Prostate gland (tissue), 2 donors: ENCODE measurements around the gene NCAM1. TPM values are rescaled to one million over a fixed set of nuclear protein-coding genes. Genes with fewer than 3 reads are reported as not detected.

ENCODE experiments used
- DNase-seq: peaks from one replicate; pipeline ENCODE4 v3.0.0-alpha.2; 2019; ENCODE audit warnings: low spot score
- H3K27ac ChIP-seq, 2 donors: fragments of 200-600 bp; sonication (generic); 2 replicates each; pipeline ENCODE4 v1.5.1; 2017 to 2019
- H3K27me3 ChIP-seq: fragments of 200-600 bp; sonication (generic); replicated peaks from 2 replicates; pipeline ENCODE4 v1.5.1; 2019; ENCODE audit not compliant: insufficient read depth
- H3K36me3 ChIP-seq, 2 donors: fragments of 200-600 bp; sonication (generic); 1 replicate in 1 of 2; 2 replicates in 1 of 2; pipeline versions ENCODE4 v1.5.1 to v1.8.1; 2017 to 2019
- H3K4me1 ChIP-seq: fragments of 200-600 bp; sonication (generic); replicated peaks from 2 replicates; pipeline ENCODE4 v1.5.1; 2019
- H3K4me3 ChIP-seq, 2 donors: fragments of 200-600 bp; sonication (generic); 2 replicates each; pipeline ENCODE4 v1.5.1; 2017 to 2019
- H3K9me3 ChIP-seq: fragments of 200-600 bp; sonication (generic); 2 replicates; pipeline ENCODE4 v1.5.1; 2017
- POLR2A ChIP-seq: fragments of 450-650 bp; IDR thresholded peaks from one replicate; pipeline ENCODE4 v1.6.1; 2016; ENCODE audit warnings: antibody characterized with exemption, mild to moderate bottlenecking
- POLR2AphosphoS5 ChIP-seq: sonication (generic); formaldehyde crosslinking; IDR thresholded peaks from one replicate; pipeline ENCODE4 v1.6.1; 2017; ENCODE audit warnings: antibody characterized with exemption
- WGBS: methylation state at CpG from one replicate; pipeline ENCODE4 v1.1.5; 2018; 5-methylcytosine and 5-hydroxymethylcytosine counted together
- intact Hi-C: fragments of 100-400 bp; cut with DNase I; formaldehyde crosslinking; loops from one replicate; pipeline ENCODE4 v1.14.2; 2022
- total RNA-seq, 2 donors: library from RNA; depleted of rRNA; stranded (reverse); fragments of >200 nt; gene quantifications; one replicate each; pipeline ENCODE4 v1.1.0, GENCODE V29; 2016
- TF ChIP-seq, protein P1 (sequence below), 4 experiments: fragments of 200-600 bp in 2 of 4; fragments of 450-650 bp in 2 of 4; sonication (generic) in 2 of 4; IDR thresholded peaks; 1 replicate in 3 of 4; 2 replicates in 1 of 4; pipeline ENCODE4 v1.5.1; 2016 to 2019; ENCODE audit warnings: antibody characterized with exemption in 4 of 4, mild to moderate bottlenecking in 2 of 4, moderate library complexity in 2 of 4

Gene NCAM1
- total RNA-seq, 2 donors from 2014 or later, result 3.8 to 39.7 TPM

DNA sequence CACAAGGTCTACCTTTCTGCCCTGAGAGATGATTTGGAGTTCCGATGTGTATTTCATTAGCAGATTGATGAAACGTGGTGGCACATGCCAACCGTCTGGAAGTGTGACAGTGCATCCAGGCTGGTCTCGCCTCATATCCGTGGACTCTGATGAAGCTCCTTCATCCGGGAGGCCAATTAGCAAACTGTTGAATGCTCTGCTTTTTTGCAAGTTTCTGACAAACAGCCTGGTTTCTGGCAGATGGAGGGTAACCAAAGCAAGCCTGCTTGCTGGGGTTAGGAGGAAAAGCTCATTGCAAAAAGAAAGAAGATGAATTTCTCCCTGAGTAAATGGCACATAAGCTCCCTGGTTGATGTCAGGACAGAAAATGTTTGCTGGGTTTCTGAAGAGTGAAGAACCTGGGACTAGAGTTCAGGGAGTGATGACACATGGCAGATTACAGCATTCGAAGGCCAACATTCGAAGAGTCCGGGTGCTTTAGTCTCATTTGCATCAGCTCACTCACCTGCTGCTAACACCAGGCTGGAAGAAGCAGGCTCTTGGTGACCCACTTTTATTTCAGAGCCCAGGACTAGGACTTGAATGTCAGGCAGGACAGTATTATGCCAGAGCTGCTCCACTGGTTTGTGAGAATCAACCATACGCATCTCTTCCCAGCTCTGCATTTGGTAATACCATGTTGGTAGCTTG lies 217.3 kb downstream of the NCAM1 start:
- Histone ChIP-seq H3K27me3 (no peaks in the 10 kb centered on the region), H3K9me3 (no peaks in the 10 kb centered on the region), H3K4me1 (no peaks in the 10 kb centered on the region), H3K4me3 (no peak overlapping the region), H3K36me3 (no peaks in the 10 kb centered on the region), H3K27ac (no peak overlapping the region)
- TF ChIP-seq, protein P1, sequence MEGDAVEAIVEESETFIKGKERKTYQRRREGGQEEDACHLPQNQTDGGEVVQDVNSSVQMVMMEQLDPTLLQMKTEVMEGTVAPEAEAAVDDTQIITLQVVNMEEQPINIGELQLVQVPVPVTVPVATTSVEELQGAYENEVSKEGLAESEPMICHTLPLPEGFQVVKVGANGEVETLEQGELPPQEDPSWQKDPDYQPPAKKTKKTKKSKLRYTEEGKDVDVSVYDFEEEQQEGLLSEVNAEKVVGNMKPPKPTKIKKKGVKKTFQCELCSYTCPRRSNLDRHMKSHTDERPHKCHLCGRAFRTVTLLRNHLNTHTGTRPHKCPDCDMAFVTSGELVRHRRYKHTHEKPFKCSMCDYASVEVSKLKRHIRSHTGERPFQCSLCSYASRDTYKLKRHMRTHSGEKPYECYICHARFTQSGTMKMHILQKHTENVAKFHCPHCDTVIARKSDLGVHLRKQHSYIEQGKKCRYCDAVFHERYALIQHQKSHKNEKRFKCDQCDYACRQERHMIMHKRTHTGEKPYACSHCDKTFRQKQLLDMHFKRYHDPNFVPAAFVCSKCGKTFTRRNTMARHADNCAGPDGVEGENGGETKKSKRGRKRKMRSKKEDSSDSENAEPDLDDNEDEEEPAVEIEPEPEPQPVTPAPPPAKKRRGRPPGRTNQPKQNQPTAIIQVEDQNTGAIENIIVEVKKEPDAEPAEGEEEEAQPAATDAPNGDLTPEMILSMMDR (IDR thresholded peaks at IDR 0.05), result no peak
- no peak for TF ChIP-seq POLR2A
- TF ChIP-seq POLR2AphosphoS5, result no peak
- WGBS, result 92% methylated on average over 10 of the region's 10 CpGs
- DNase-seq, result no peak
- intact Hi-C loops, result no loop called here

DNA sequence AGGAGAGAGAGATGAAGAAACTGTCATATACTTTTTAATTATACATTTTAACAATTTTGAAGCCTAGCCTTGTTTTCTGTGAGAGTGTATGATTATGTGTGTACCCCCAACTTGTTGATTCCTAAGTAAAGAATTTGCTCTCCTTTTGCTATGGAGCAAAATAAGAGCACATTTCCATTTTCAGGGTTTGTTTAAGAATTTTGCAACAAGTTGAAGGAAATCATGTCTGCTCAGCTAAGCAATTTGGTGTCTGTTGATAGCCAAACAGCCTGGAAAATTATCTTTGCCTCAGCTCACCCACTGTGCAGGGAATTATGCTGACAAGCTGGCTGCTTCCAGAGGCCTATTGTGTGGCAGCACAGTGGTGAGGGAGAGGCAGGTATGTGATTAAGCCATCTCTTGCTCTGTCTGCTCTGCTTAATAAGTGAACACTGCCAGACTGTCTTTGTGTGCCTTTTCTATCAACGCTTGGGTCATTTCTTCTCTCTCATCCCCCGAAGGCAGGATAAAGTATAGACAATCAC lies 218.0 kb downstream of the NCAM1 start:
- Histone ChIP-seq H3K4me3 (no peak overlapping the region), H3K4me1 (no peaks in the 10 kb centered on the region), H3K36me3 (no peaks in the 10 kb centered on the region), H3K27ac (no peak overlapping the region), H3K27me3 (no peaks in the 10 kb centered on the region), H3K9me3 (no peaks in the 10 kb centered on the region)
- TF ChIP-seq, protein P1 (IDR thresholded peaks at IDR 0.05), result no peak
- TF ChIP-seq POLR2AphosphoS5 (no peak), POLR2A (no peak)
- intact Hi-C loops, result no loop called here
- WGBS, result 74% methylated on average over 2 of the region's 2 CpGs
- no peak for DNase-seq

DNA sequence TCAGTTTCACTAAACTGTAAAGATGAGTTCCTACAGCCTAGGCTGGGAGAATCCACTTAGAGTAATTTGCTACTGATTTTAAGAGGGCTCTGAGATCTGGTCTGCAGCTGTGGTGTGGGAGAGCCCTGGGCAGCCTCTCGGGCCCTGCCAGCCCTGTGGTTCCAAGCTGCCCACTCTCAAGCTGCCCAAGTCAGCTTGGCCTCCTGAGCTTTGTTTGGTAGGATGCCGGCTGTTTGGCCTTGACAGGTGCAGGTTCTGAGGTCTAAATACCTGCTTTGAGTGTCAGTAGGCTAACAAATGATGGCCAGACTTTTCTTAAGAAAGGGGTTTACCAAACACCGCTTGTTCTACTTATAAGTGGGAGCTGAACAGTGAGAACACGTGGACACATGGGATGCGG lies 219.9 kb downstream of the NCAM1 start:
- WGBS, result 100% methylated on average over 5 of the region's 5 CpGs
- no peak for DNase-seq
- TF ChIP-seq POLR2AphosphoS5 (no peak), POLR2A (no peak)
- TF ChIP-seq, protein P1 (IDR thresholded peaks at IDR 0.05), result no peak
- H3K27me3 ChIP-seq, result no peaks in the 10 kb centered on the region
- intact Hi-C loops, result no loop called here
- no peaks in the 10 kb centered on the region for H3K9me3 ChIP-seq
- no peaks in the 10 kb centered on the region for H3K36me3 ChIP-seq
- H3K4me3 ChIP-seq, result no peak overlapping the region
- no peaks in the 10 kb centered on the region for H3K4me1 ChIP-seq
- H3K27ac ChIP-seq, result no peak overlapping the region

DNA sequence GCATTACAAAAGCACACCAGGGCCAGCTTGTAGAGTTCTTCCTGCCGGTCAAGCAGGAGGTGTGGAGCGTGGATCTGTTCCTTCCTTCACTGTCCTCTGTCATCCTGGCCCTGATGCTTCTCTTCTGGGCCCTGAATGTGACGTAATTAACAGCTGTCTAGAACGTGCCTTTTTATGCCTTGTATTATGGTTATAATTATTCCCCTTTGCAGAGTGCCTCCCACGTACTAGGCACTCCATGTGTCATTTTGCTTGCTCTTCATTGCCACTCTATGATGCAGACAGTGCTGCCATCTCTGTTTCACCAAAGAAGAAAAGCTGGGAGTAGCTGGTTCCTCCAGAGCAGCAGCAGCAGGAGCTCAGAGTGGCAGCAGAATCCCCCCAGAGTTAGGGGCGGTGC lies 221.1 kb downstream of the NCAM1 start:
- TF ChIP-seq, protein P1 (IDR thresholded peaks at IDR 0.05), result no peak
- no peak for TF ChIP-seq POLR2AphosphoS5
- TF ChIP-seq POLR2A, result no peak
- intact Hi-C loops, result no loop called here
- no peaks in the 10 kb centered on the region for H3K4me1 ChIP-seq
- H3K4me3 ChIP-seq, result no peak overlapping the region
- no peaks in the 10 kb centered on the region for H3K27me3 ChIP-seq
- DNase-seq, result no peak
- WGBS, result 89% methylated on average over 6 of the region's 6 CpGs
- H3K27ac ChIP-seq, result no peak overlapping the region
- H3K36me3 ChIP-seq, result no peaks in the 10 kb centered on the region
- H3K9me3 ChIP-seq, result no peaks in the 10 kb centered on the region

DNA sequence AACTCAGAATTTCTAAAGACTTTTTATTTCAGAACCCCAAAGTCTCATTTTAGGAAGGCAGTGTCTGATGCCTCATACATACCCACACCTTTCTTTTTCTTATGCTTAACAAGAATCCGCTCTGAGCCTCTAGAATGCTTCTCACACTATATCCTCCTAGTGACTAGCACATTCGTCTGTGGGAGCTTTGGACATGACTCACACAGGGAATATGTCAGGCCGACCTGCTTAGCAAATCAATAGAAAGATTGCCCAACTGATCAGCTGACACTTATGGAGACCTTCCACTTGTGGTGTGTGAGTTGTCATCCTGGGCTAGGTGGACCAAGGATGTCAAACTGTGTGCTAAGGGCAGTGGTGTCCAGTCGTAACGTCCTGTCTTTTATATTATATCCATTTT lies 223.3 kb downstream of the NCAM1 start:
- intact Hi-C loops, result no loop called here
- TF ChIP-seq POLR2A (no peak), POLR2AphosphoS5 (no peak)
- TF ChIP-seq, protein P1 (IDR thresholded peaks at IDR 0.05), result no peak
- H3K27ac ChIP-seq, result no peak overlapping the region
- WGBS, result 82% methylated on average over 5 of the region's 5 CpGs
- H3K9me3 ChIP-seq, result no peaks in the 10 kb centered on the region
- H3K36me3 ChIP-seq, result no peaks in the 10 kb centered on the region
- H3K4me1 ChIP-seq, result no peaks in the 10 kb centered on the region
- H3K27me3 ChIP-seq, result no peaks in the 10 kb centered on the region
- H3K4me3 ChIP-seq, result no peak overlapping the region
- no peak for DNase-seq
